Measurements from ENCODE around the gene RFX3.

RFX3 gene

GRCh38 chr9:3508521-3509291, 17.1 kb downstream of the RFX3 start:
- TF ChIP-seq CTCF (IDR thresholded peaks at IDR 0.05; ENCODE audit: control insufficient read depth, insufficient read depth, low read depth, low read length, missing control alignments): no peak

GRCh38 chr9:3508078-3508431, 17.7 kb downstream of the RFX3 start:
- no peak for TF ChIP-seq CTCF (IDR thresholded peaks at IDR 0.05; ENCODE audit: control insufficient read depth, insufficient read depth, low read depth, low read length, missing control alignments)
- H3K4me3 ChIP-seq (ENCODE audit: control insufficient read depth, low read depth, low read length): no peak overlapping the region
- no peak for DNase-seq (ENCODE audit: low read depth)

More at GRCh38 chr9:3508521-3509291, 17.1 kb downstream of the RFX3 start:
- no peak overlapping the region for H3K4me3 ChIP-seq (ENCODE audit: control insufficient read depth, low read depth, low read length)
- no peak for DNase-seq (ENCODE audit: low read depth)

GRCh38 chr9:3507395-3508077, 18.3 kb downstream of the RFX3 start:
- TF ChIP-seq CTCF (IDR thresholded peaks at IDR 0.05; ENCODE audit: control insufficient read depth, insufficient read depth, low read depth, low read length, missing control alignments): no peak
- no peak overlapping the region for H3K4me3 ChIP-seq (ENCODE audit: control insufficient read depth, low read depth, low read length)
- no peak for DNase-seq (ENCODE audit: low read depth)

- no peak overlapping the region for H3K4me3 ChIP-seq (ENCODE audit: control insufficient read depth, low read depth, low read length)
- TF ChIP-seq CTCF (IDR thresholded peaks at IDR 0.05; ENCODE audit: control insufficient read depth, insufficient read depth, low read depth, low read length, missing control alignments): no peak
- DNase-seq (ENCODE audit: low read depth): no peak
Measured at GRCh38 chr9:3506164-3506563, 19.6 kb downstream of the RFX3 start.

- no peak overlapping the region for H3K4me3 ChIP-seq (ENCODE audit: control insufficient read depth, low read depth, low read length)
- no peak for TF ChIP-seq CTCF (IDR thresholded peaks at IDR 0.05; ENCODE audit: control insufficient read depth, insufficient read depth, low read depth, low read length, missing control alignments)
- no peak for DNase-seq (ENCODE audit: low read depth)
Measured at GRCh38 chr9:3502560-3503398, 23.0 kb downstream of the RFX3 start.

- no peak for TF ChIP-seq CTCF (IDR thresholded peaks at IDR 0.05; ENCODE audit: control insufficient read depth, insufficient read depth, low read depth, low read length, missing control alignments)
- no peak overlapping the region for H3K4me3 ChIP-seq (ENCODE audit: control insufficient read depth, low read depth, low read length)
- DNase-seq (ENCODE audit: low read depth): no peak
Measured at GRCh38 chr9:3500044-3500443, 25.8 kb downstream of the RFX3 start.
